Prostate gland (tissue), 2 donors: Measurements from ENCODE around the gene PCNX1. TPM values are rescaled to one million over a fixed set of nuclear protein-coding genes. Genes with fewer than 3 reads are reported as not detected.

Experiments used
- DNase-seq: peaks from one replicate; pipeline ENCODE4 v3.0.0-alpha.2; 2019; ENCODE audit warnings: low spot score
- H3K27ac ChIP-seq, 2 donors: fragments of 200-600 bp; sonication (generic); 2 replicates each; pipeline ENCODE4 v1.5.1; 2017 to 2019
- H3K27me3 ChIP-seq: fragments of 200-600 bp; sonication (generic); replicated peaks from 2 replicates; pipeline ENCODE4 v1.5.1; 2019; ENCODE audit not compliant: insufficient read depth
- H3K36me3 ChIP-seq, 2 donors: fragments of 200-600 bp; sonication (generic); 1 replicate in 1 of 2; 2 replicates in 1 of 2; pipeline versions ENCODE4 v1.5.1 to v1.8.1; 2017 to 2019
- H3K4me1 ChIP-seq: fragments of 200-600 bp; sonication (generic); replicated peaks from 2 replicates; pipeline ENCODE4 v1.5.1; 2019
- H3K4me3 ChIP-seq, 2 donors: fragments of 200-600 bp; sonication (generic); 2 replicates each; pipeline ENCODE4 v1.5.1; 2017 to 2019
- H3K9me3 ChIP-seq: fragments of 200-600 bp; sonication (generic); 2 replicates; pipeline ENCODE4 v1.5.1; 2017
- POLR2A ChIP-seq: fragments of 450-650 bp; IDR thresholded peaks from one replicate; pipeline ENCODE4 v1.6.1; 2016; ENCODE audit warnings: antibody characterized with exemption, mild to moderate bottlenecking
- POLR2AphosphoS5 ChIP-seq: sonication (generic); formaldehyde crosslinking; IDR thresholded peaks from one replicate; pipeline ENCODE4 v1.6.1; 2017; ENCODE audit warnings: antibody characterized with exemption
- WGBS: methylation state at CpG from one replicate; pipeline ENCODE4 v1.1.5; 2018; 5-methylcytosine and 5-hydroxymethylcytosine counted together
- intact Hi-C: fragments of 100-400 bp; cut with DNase I; formaldehyde crosslinking; loops from one replicate; pipeline ENCODE4 v1.14.2; 2022
- total RNA-seq, 2 donors: library from RNA; depleted of rRNA; stranded (reverse); fragments of >200 nt; gene quantifications; one replicate each; pipeline ENCODE4 v1.1.0, GENCODE V29; 2016
- TF ChIP-seq, protein P1 (sequence below), 4 experiments: fragments of 200-600 bp in 2 of 4; fragments of 450-650 bp in 2 of 4; sonication (generic) in 2 of 4; IDR thresholded peaks; 1 replicate in 3 of 4; 2 replicates in 1 of 4; pipeline ENCODE4 v1.5.1; 2016 to 2019; ENCODE audit warnings: antibody characterized with exemption in 4 of 4, mild to moderate bottlenecking in 2 of 4, moderate library complexity in 2 of 4

PCNX1 gene
- total RNA-seq, 2 donors from 2014 or later: 24.5 to 66.5 TPM

DNA sequence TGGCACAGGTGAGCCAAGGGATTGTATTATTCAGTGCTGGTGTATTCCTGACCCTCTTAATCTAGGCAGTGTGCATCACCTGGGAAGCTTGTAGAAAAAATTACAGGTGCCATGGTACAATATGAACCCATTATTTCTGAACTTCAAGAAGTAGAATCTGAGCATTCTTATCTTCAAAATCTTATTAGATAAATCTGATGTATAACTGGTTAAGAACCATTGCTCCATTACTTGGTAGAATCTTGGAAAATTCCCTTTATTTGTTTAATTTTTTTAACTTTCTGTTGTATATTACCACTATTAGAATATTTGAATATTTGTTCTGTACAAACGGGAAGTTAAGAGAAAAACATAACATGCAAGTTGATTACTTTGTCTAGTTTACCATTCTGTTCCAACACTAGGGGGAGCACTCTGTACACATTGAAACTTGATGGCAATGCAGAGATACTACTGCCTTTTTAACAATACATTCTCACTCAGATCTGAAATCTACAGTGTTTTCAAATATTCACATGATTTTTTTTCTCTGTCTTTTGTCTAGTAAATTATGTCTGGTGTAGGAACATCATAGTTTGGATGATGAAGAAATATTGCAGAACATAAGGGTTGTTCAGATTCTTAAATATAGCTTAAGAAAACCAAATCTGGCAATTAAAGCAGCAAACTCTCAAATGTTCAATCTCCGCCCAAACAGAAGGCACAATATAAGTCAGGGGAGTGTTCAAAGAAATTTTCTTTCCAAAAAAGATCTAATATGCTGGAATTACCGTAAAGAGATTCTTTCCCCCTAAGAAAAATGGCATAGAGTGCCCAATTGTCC lies 196.6 kb downstream of the PCNX1 start:
- no peaks in the 10 kb centered on the region for H3K4me1 ChIP-seq
- DNase-seq: peak; percentile 8

DNA sequence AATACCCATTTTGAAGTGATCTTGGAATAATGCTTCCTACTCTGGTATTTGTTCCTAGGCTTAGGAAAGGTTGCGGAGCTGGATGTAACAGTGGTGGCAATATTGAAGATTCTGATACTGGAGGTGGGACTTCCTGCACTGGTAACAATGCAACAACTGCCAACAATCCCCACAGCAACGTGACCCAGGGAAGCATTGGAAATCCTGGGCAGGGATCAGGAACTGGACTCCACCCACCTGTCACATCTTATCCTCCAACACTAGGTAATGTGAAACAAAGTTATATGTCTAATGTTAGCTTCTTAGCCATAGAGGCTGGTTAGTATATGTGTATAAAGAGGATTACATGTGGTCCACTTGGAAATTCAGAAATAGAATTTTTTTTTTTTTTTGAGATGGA lies 197.9 kb downstream of the PCNX1 start:
- Histone ChIP-seq H3K27ac (no peak overlapping the region), H3K4me1 (no peaks in the 10 kb centered on the region), H3K36me3 (peaks cover 0 to 3% of the 10 kb centered on the region in 2 donors), H3K27me3 (no peaks in the 10 kb centered on the region), H3K9me3 (no peaks in the 10 kb centered on the region), H3K4me3 (no peak overlapping the region)
- intact Hi-C loops: no loop called here
- no peak for TF ChIP-seq POLR2AphosphoS5
- no peak for TF ChIP-seq POLR2A
- TF ChIP-seq, protein P1, sequence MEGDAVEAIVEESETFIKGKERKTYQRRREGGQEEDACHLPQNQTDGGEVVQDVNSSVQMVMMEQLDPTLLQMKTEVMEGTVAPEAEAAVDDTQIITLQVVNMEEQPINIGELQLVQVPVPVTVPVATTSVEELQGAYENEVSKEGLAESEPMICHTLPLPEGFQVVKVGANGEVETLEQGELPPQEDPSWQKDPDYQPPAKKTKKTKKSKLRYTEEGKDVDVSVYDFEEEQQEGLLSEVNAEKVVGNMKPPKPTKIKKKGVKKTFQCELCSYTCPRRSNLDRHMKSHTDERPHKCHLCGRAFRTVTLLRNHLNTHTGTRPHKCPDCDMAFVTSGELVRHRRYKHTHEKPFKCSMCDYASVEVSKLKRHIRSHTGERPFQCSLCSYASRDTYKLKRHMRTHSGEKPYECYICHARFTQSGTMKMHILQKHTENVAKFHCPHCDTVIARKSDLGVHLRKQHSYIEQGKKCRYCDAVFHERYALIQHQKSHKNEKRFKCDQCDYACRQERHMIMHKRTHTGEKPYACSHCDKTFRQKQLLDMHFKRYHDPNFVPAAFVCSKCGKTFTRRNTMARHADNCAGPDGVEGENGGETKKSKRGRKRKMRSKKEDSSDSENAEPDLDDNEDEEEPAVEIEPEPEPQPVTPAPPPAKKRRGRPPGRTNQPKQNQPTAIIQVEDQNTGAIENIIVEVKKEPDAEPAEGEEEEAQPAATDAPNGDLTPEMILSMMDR (IDR thresholded peaks at IDR 0.05): no peak
- WGBS: 71% methylated on average over 2 of the region's 2 CpGs
- DNase-seq: no peak

More for the DNA sequence above, 196.6 kb downstream of the PCNX1 start:
- H3K27ac ChIP-seq: no peak overlapping the region
- no peaks in the 10 kb centered on the region for H3K27me3 ChIP-seq
- intact Hi-C loops: no loop called here
- no peak overlapping the region for H3K4me3 ChIP-seq
- no peaks in the 10 kb centered on the region for H3K36me3 ChIP-seq
- WGBS: 65% methylated on average over 3 of the region's 3 CpGs
- TF ChIP-seq POLR2A: no peak
- TF ChIP-seq, protein P1 (IDR thresholded peaks at IDR 0.05): peak; percentile 17 to 70 (median 62)
- H3K9me3 ChIP-seq: no peaks in the 10 kb centered on the region

DNA sequence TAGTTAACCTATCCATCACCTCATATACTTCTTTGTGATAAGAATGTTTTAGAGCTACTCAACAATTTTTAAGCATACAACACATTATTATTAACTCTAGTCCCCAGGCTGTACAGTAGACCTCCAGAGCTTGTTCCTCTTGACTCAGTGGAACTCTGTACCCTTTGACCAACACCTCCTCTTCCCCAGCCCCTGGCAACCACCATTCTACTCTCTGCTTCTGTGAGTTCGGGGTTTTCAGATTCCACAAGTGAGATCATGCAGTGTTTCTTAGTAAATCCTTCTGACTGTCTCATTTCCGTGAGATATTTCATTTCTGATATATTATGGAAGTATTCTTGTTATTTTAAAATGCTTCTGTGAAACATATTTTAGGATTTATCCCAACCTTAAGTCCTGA lies 200.7 kb downstream of the PCNX1 start:
- peaks cover 0 to 3% of the 10 kb centered on the region in 2 donors for H3K36me3 ChIP-seq
- H3K27ac ChIP-seq: no peak overlapping the region
- H3K4me1 ChIP-seq: no peaks in the 10 kb centered on the region
- no peak for DNase-seq
- no peak overlapping the region for H3K4me3 ChIP-seq
- TF ChIP-seq, protein P1 (IDR thresholded peaks at IDR 0.05): no peak
- TF ChIP-seq POLR2A (no peak), POLR2AphosphoS5 (no peak)
- intact Hi-C loops: no loop called here
- H3K9me3 ChIP-seq: no peaks in the 10 kb centered on the region
- 93% methylated on average over 2 of the region's 2 CpGs for WGBS
- no peaks in the 10 kb centered on the region for H3K27me3 ChIP-seq

DNA sequence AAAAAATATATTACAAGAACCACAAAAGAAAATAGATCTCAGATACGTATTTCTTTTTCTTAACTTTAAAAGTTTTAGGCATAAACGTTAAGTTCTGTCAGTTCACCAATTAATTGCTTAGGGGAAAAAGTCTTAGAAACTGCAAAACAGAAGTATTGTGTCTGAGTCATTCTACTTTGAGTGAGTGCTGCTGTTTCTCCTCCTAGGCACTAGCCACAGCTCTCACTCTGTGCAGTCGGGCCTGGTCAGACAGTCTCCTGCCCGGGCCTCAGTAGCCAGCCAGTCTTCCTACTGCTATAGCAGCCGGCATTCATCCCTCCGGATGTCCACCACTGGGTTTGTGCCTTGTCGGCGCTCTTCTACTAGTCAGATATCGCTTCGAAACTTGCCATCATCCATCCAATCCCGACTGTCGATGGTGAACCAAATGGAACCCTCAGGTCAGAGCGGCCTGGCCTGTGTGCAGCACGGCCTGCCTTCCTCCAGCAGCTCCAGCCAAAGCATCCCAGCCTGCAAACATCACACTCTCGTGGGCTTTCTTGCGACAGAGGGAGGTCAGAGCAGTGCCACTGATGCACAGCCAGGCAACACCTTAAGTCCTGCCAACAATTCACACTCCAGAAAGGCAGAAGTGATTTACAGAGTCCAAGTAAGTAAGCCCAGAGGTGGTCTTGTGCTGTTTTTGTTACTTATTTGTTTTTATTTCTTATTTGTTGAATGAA lies 201.3 kb downstream of the PCNX1 start:
- no peak for DNase-seq
- 88% methylated on average over 16 of the region's 16 CpGs for WGBS
- intact Hi-C loops: no loop called here
- no peaks in the 10 kb centered on the region for H3K9me3 ChIP-seq
- TF ChIP-seq POLR2A (no peak), POLR2AphosphoS5 (no peak)
- TF ChIP-seq, protein P1 (IDR thresholded peaks at IDR 0.05): no peak
- H3K27ac ChIP-seq: no peak overlapping the region
- no peaks in the 10 kb centered on the region for H3K27me3 ChIP-seq
- no peaks in the 10 kb centered on the region for H3K4me1 ChIP-seq
- H3K4me3 ChIP-seq: no peak overlapping the region
- H3K36me3 ChIP-seq: peaks cover 0 to 3% of the 10 kb centered on the region in 2 donors
